Measurements from ENCODE around the gene PHACTR1.

The PHACTR1 gene

GRCh38 chr6:13079096-13079723 lies 362.6 kb downstream of the PHACTR1 start:
- Histone ChIP-seq H2AFZ (ENCODE audit: low read length) (no peak overlapping the region), H3F3A (ENCODE audit: insufficient read depth, low read length) (no peaks in the 10 kb centered on the region), H3K4me1 (ENCODE audit: insufficient read depth, low read length, severe bottlenecking) (no peaks in the 10 kb centered on the region), H3K36me3 (ENCODE audit: insufficient read depth, low read length) (no peaks in the 10 kb centered on the region), H3K27me3 (ENCODE audit: insufficient read depth, low read length) (no peaks in the 10 kb centered on the region), H3K79me2 (ENCODE audit: insufficient read depth, low read length) (no peaks in the 10 kb centered on the region), H4K20me1 (ENCODE audit: insufficient read depth, low read length) (no peaks in the 10 kb centered on the region), H3K9me3 (ENCODE audit: low read length) (no peaks in the 10 kb centered on the region), H3K9me2 (ENCODE audit: low read depth, low read length) (no peaks in the 10 kb centered on the region), H3K9ac (ENCODE audit: low read length) (no peak overlapping the region), H3K4me3 (ENCODE audit: low read depth, low read length, poor library complexity, severe bottlenecking) (no peak overlapping the region), H3K27ac (ENCODE audit: low read depth, low read length, poor library complexity, severe bottlenecking) (no peak overlapping the region), H3K4me2 (ENCODE audit: low read length) (no peak overlapping the region)
- no peak for TF ChIP-seq EZH2 (IDR thresholded peaks at IDR 0.05; ENCODE audit: borderline replicate concordance, low read length)
- TF ChIP-seq CTCF (IDR thresholded peaks at IDR 0.05; ENCODE audit: low read length): no peak

- TF ChIP-seq EZH2 (IDR thresholded peaks at IDR 0.05; ENCODE audit: borderline replicate concordance, low read length): no peak
- TF ChIP-seq CTCF (IDR thresholded peaks at IDR 0.05; ENCODE audit: low read length): no peak
- H3K36me3 ChIP-seq (ENCODE audit: insufficient read depth, low read length): no peaks in the 10 kb centered on the region
- no peaks in the 10 kb centered on the region for H3K27me3 ChIP-seq (ENCODE audit: insufficient read depth, low read length)
- no peak overlapping the region for H3K9ac ChIP-seq (ENCODE audit: low read length)
- H4K20me1 ChIP-seq (ENCODE audit: insufficient read depth, low read length): no peaks in the 10 kb centered on the region
- no peak overlapping the region for H3K27ac ChIP-seq (ENCODE audit: low read depth, low read length, poor library complexity, severe bottlenecking)
- H3K9me2 ChIP-seq (ENCODE audit: low read depth, low read length): no peaks in the 10 kb centered on the region
- H3K4me3 ChIP-seq (ENCODE audit: low read depth, low read length, poor library complexity, severe bottlenecking): no peak overlapping the region
- H3K4me1 ChIP-seq (ENCODE audit: insufficient read depth, low read length, severe bottlenecking): no peaks in the 10 kb centered on the region
- no peak overlapping the region for H3K4me2 ChIP-seq (ENCODE audit: low read length)
- H3K79me2 ChIP-seq (ENCODE audit: insufficient read depth, low read length): no peaks in the 10 kb centered on the region
- H3K9me3 ChIP-seq (ENCODE audit: low read length): no peaks in the 10 kb centered on the region
- no peaks in the 10 kb centered on the region for H3F3A ChIP-seq (ENCODE audit: insufficient read depth, low read length)
- no peak overlapping the region for H2AFZ ChIP-seq (ENCODE audit: low read length)
Observed at GRCh38 chr6:13080462-13081188, 364.1 kb downstream of the PHACTR1 start.

- no peaks in the 10 kb centered on the region for H3K79me2 ChIP-seq (ENCODE audit: insufficient read depth, low read length)
- H3K9ac ChIP-seq (ENCODE audit: low read length): no peak overlapping the region
- no peak for TF ChIP-seq CTCF (IDR thresholded peaks at IDR 0.05; ENCODE audit: low read length)
- H3F3A ChIP-seq (ENCODE audit: insufficient read depth, low read length): no peaks in the 10 kb centered on the region
- no peak overlapping the region for H3K4me3 ChIP-seq (ENCODE audit: low read depth, low read length, poor library complexity, severe bottlenecking)
- no peaks in the 10 kb centered on the region for H3K9me2 ChIP-seq (ENCODE audit: low read depth, low read length)
- H3K27ac ChIP-seq (ENCODE audit: low read depth, low read length, poor library complexity, severe bottlenecking): no peak overlapping the region
- H3K4me2 ChIP-seq (ENCODE audit: low read length): no peak overlapping the region
- H3K27me3 ChIP-seq (ENCODE audit: insufficient read depth, low read length): no peaks in the 10 kb centered on the region
- H4K20me1 ChIP-seq (ENCODE audit: insufficient read depth, low read length): no peaks in the 10 kb centered on the region
- no peaks in the 10 kb centered on the region for H3K36me3 ChIP-seq (ENCODE audit: insufficient read depth, low read length)
- H3K9me3 ChIP-seq (ENCODE audit: low read length): no peaks in the 10 kb centered on the region
- H3K4me1 ChIP-seq (ENCODE audit: insufficient read depth, low read length, severe bottlenecking): no peaks in the 10 kb centered on the region
- no peak overlapping the region for H2AFZ ChIP-seq (ENCODE audit: low read length)
Observed at GRCh38 chr6:13081189-13081563, 364.6 kb downstream of the PHACTR1 start.

Data from OCI-LY1 (cell line).